Ovary (tissue), 3 donors: ENCODE results near the gene ADIRF.

ENCODE experiments used
- EP300 ChIP-seq: sonication (generic); formaldehyde crosslinking; IDR thresholded peaks from one replicate; pipeline ENCODE4 v1.6.1; 2017; ENCODE audit warnings: antibody characterized with exemption
- POLR2A ChIP-seq: fragments of 450-650 bp; IDR thresholded peaks from one replicate; pipeline ENCODE4 v1.6.1; 2017; ENCODE audit warnings: antibody characterized with exemption, mild to moderate bottlenecking, moderate library complexity
- TF ChIP-seq, protein P1 (sequence below), 3 donors: fragments of 450-650 bp in 2 of 3; fragments of 200-600 bp in 1 of 3; IDR thresholded peaks; one replicate each; pipeline versions ENCODE4 v1.5.1 to v1.8.0; 2016 to 2022; ENCODE audit warnings: antibody characterized with exemption in 3 of 3, mild to moderate bottlenecking in 1 of 3
- donor health status: DM: no; HTN: no; CAD: no.

DNA sequence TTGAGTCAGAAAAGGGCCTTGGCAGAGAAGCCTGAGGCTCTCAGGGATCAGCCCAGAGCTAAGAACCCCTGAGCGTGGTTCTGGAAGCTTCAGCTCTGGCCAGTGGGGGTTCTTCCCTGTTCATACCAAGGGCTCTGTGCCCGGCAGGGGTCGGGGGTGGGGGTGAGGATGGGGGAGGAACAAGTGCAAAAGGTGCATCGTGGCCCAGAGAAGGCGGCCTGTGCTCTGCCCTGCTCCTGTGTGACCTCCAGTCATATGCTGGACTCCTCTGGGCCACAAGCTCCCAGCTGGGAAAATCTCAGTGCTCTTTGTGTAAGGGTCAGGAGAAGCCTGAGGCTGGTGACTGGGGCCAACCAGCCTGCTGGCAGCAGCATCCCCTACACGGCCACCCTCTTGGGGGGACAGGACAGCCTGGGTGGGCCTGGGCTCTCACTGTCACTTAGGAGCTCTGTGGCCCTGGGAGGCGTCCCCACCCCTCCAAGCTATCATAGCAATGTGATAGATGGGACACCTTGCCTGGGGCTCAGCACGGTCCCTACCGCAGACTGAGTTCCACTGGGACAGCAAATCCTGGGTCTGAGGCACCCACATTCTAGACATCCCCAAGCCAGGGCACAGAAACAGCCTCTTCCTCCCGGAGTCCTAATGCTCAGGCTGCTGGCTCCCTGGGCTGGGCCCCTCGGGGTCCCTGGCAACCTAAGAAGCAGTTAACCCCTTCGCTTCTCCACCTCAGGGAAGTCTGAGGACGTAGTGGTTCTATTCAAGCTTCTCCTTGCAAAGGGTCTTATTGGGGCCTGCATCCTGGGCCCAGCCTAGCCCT is 13.4 kb upstream of the ADIRF start:
- TF ChIP-seq, protein P1, sequence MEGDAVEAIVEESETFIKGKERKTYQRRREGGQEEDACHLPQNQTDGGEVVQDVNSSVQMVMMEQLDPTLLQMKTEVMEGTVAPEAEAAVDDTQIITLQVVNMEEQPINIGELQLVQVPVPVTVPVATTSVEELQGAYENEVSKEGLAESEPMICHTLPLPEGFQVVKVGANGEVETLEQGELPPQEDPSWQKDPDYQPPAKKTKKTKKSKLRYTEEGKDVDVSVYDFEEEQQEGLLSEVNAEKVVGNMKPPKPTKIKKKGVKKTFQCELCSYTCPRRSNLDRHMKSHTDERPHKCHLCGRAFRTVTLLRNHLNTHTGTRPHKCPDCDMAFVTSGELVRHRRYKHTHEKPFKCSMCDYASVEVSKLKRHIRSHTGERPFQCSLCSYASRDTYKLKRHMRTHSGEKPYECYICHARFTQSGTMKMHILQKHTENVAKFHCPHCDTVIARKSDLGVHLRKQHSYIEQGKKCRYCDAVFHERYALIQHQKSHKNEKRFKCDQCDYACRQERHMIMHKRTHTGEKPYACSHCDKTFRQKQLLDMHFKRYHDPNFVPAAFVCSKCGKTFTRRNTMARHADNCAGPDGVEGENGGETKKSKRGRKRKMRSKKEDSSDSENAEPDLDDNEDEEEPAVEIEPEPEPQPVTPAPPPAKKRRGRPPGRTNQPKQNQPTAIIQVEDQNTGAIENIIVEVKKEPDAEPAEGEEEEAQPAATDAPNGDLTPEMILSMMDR (IDR thresholded peaks at IDR 0.05) = no peak
- TF ChIP-seq POLR2A (no peak), EP300 (no peak)
